HepG2 (cell line): Measurements from ENCODE around the gene TUBB. TPM values are rescaled to one million over a fixed set of nuclear protein-coding genes. Genes with fewer than 3 reads are reported as not detected.

Experiments
- MYC ChIP-seq: sonication (generic); formaldehyde crosslinking; IDR thresholded peaks from 2 replicates; pipeline ENCODE4 v1.9.0; 2021; ENCODE audit warnings: missing genetic modification reagents, borderline replicate concordance
- PHF5A ChIP-seq: IDR thresholded peaks from one replicate; pipeline ENCODE4 v1.6.1; 2018; ENCODE audit warnings: low read depth, missing genetic modification reagents; ENCODE audit not compliant: unreplicated experiment
- SALL1 ChIP-seq: sonication (generic); formaldehyde crosslinking; IDR thresholded peaks from 2 replicates; pipeline ENCODE4 v1.8.0; 2022; ENCODE audit warnings: mild to moderate bottlenecking, missing genetic modification reagents
- SNAI1 ChIP-seq: sonication (generic); formaldehyde crosslinking; IDR thresholded peaks from 2 replicates; pipeline ENCODE4 v1.5.0; 2020; ENCODE audit warnings: mild to moderate bottlenecking, missing genetic modification reagents, borderline replicate concordance
- TMF1 ChIP-seq: sonication (generic); formaldehyde crosslinking; IDR thresholded peaks from 2 replicates; pipeline ENCODE4 v1.8.1; 2022; ENCODE audit warnings: low read depth, missing genetic modification reagents
- ZBTB8A ChIP-seq: sonication (generic); formaldehyde crosslinking; IDR thresholded peaks from 2 replicates; pipeline ENCODE4 v1.4.0; 2020; ENCODE audit warnings: mild to moderate bottlenecking, low read depth, missing genetic modification reagents, borderline replicate concordance
- ZNF607 ChIP-seq: sonication (generic); formaldehyde crosslinking; IDR thresholded peaks from 2 replicates; pipeline ENCODE4 v1.5.1; 2020; ENCODE audit warnings: missing genetic modification reagents, mild to moderate bottlenecking, borderline replicate concordance
- ZNF652 ChIP-seq: IDR thresholded peaks from 2 replicates; pipeline ENCODE4 v1.6.1; 2016; ENCODE audit warnings: low read depth, borderline replicate concordance
- polyA plus RNA-seq, 8 experiments: library from polyadenylated mRNA; depleted of rRNA in 3 of 8; stranded (reverse) in 7 of 8; unstranded in 1 of 8; fragments of >200 nt; fragmentation: Illumina TruSeq in 4 of 8; extraction: Trizol in 4 of 8; gene quantifications; 2 replicates each; pipeline versions ENCODE4 v1.2.1 to v1.2.3, GENCODE V29; 2011 to 2016; ENCODE audit warnings: low read depth in 4 of 8, missing spikeins in 1 of 8, mixed read lengths in 1 of 8; ENCODE audit not compliant: insufficient read depth in 1 of 8
- total RNA-seq, 5 experiments: library from RNA; depleted of rRNA; stranded (reverse); fragments of >200 nt; fragmentation: Illumina TruSeq; extraction: Trizol; gene quantifications; 2 replicates each; pipeline ENCODE4 v1.2.3, GENCODE V29; 2016; ENCODE audit warnings: low read depth in 1 of 5
- TF ChIP-seq, protein P1 (sequence below): sonication (generic); formaldehyde crosslinking; IDR thresholded peaks from 2 replicates; pipeline ENCODE4 v1.9.0; 2021; ENCODE audit warnings: mild to moderate bottlenecking, missing genetic modification reagents
- TF ChIP-seq, protein P2 (sequence below): sonication (generic); formaldehyde crosslinking; conservative IDR thresholded peaks from 2 replicates; pipeline ENCODE4 v1.8.0; 2022; ENCODE audit warnings: low read depth, missing genetic modification reagents
- TF ChIP-seq, protein P3 (sequence below): sonication (generic); formaldehyde crosslinking; IDR thresholded peaks from 2 replicates; pipeline ENCODE4 v1.5.0; 2020; ENCODE audit warnings: mild to moderate bottlenecking, missing genetic modification reagents, borderline replicate concordance

TUBB gene
- total and polyA plus RNA-seq, 2 of the 13 experiments (the other 11 are each of a cell fraction or from before 2014, with no cell fraction given): 911 to 1,163 TPM

DNA sequence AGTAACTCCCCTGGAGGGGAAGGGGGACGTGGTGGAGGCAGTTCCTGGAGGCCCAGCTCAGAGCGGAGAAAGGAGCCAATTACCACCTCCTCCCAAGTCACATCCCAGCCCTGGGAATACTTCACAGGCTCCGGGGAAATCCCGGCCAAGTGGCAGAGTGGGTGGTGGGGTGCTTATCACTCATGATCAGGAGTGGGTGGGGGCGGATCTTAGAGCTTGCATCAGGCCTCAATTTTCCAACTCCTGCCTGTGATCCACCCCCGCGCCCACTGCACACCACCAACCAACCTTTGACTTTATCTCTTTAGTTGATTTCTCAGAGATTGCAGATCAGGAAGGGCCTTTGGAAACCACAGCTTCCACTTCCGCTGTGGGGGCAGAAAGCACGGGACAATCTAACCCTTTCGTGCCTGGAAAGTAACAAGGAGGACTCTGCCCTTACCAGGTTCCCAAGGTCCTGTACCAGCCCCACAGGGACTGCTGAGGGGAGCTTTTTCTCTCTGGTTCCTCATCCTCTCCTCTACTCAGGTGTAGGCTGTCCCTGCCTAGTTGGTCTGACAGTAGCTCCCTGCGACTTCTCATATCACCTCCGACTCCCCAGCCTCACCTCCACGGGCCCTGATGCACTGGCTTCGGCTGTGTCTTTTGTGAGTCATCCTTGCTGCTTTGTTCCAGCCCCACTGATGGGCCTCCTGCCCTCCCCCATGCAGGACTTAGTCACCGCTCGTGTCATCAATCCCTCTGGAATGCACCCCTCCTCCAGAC lies 49.1 kb downstream of the TUBB start (continued):
- TF ChIP-seq, protein P1, sequence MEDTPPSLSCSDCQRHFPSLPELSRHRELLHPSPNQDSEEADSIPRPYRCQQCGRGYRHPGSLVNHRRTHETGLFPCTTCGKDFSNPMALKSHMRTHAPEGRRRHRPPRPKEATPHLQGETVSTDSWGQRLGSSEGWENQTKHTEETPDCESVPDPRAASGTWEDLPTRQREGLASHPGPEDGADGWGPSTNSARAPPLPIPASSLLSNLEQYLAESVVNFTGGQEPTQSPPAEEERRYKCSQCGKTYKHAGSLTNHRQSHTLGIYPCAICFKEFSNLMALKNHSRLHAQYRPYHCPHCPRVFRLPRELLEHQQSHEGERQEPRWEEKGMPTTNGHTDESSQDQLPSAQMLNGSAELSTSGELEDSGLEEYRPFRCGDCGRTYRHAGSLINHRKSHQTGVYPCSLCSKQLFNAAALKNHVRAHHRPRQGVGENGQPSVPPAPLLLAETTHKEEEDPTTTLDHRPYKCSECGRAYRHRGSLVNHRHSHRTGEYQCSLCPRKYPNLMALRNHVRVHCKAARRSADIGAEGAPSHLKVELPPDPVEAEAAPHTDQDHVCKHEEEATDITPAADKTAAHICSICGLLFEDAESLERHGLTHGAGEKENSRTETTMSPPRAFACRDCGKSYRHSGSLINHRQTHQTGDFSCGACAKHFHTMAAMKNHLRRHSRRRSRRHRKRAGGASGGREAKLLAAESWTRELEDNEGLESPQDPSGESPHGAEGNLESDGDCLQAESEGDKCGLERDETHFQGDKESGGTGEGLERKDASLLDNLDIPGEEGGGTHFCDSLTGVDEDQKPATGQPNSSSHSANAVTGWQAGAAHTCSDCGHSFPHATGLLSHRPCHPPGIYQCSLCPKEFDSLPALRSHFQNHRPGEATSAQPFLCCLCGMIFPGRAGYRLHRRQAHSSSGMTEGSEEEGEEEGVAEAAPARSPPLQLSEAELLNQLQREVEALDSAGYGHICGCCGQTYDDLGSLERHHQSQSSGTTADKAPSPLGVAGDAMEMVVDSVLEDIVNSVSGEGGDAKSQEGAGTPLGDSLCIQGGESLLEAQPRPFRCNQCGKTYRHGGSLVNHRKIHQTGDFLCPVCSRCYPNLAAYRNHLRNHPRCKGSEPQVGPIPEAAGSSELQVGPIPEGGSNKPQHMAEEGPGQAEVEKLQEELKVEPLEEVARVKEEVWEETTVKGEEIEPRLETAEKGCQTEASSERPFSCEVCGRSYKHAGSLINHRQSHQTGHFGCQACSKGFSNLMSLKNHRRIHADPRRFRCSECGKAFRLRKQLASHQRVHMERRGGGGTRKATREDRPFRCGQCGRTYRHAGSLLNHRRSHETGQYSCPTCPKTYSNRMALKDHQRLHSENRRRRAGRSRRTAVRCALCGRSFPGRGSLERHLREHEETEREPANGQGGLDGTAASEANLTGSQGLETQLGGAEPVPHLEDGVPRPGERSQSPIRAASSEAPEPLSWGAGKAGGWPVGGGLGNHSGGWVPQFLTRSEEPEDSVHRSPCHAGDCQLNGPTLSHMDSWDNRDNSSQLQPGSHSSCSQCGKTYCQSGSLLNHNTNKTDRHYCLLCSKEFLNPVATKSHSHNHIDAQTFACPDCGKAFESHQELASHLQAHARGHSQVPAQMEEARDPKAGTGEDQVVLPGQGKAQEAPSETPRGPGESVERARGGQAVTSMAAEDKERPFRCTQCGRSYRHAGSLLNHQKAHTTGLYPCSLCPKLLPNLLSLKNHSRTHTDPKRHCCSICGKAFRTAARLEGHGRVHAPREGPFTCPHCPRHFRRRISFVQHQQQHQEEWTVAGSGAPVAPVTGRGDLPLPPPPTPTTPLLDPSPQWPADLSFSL (CRISPR knock-in tag): peak; percentile 79
- TF ChIP-seq SNAI1 (CRISPR knock-in tag): peak; percentile 65; the same call in 1 of the 2 replicates
- TF ChIP-seq ZNF607 (CRISPR knock-in tag): 0 out of 2 replicates have a peak, but pooled peaks have one; percentile 70
- TF ChIP-seq, protein P2, sequence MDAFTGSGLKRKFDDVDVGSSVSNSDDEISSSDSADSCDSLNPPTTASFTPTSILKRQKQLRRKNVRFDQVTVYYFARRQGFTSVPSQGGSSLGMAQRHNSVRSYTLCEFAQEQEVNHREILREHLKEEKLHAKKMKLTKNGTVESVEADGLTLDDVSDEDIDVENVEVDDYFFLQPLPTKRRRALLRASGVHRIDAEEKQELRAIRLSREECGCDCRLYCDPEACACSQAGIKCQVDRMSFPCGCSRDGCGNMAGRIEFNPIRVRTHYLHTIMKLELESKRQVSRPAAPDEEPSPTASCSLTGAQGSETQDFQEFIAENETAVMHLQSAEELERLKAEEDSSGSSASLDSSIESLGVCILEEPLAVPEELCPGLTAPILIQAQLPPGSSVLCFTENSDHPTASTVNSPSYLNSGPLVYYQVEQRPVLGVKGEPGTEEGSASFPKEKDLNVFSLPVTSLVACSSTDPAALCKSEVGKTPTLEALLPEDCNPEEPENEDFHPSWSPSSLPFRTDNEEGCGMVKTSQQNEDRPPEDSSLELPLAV (CRISPR knock-in tag): no peak
- TF ChIP-seq, protein P3, sequence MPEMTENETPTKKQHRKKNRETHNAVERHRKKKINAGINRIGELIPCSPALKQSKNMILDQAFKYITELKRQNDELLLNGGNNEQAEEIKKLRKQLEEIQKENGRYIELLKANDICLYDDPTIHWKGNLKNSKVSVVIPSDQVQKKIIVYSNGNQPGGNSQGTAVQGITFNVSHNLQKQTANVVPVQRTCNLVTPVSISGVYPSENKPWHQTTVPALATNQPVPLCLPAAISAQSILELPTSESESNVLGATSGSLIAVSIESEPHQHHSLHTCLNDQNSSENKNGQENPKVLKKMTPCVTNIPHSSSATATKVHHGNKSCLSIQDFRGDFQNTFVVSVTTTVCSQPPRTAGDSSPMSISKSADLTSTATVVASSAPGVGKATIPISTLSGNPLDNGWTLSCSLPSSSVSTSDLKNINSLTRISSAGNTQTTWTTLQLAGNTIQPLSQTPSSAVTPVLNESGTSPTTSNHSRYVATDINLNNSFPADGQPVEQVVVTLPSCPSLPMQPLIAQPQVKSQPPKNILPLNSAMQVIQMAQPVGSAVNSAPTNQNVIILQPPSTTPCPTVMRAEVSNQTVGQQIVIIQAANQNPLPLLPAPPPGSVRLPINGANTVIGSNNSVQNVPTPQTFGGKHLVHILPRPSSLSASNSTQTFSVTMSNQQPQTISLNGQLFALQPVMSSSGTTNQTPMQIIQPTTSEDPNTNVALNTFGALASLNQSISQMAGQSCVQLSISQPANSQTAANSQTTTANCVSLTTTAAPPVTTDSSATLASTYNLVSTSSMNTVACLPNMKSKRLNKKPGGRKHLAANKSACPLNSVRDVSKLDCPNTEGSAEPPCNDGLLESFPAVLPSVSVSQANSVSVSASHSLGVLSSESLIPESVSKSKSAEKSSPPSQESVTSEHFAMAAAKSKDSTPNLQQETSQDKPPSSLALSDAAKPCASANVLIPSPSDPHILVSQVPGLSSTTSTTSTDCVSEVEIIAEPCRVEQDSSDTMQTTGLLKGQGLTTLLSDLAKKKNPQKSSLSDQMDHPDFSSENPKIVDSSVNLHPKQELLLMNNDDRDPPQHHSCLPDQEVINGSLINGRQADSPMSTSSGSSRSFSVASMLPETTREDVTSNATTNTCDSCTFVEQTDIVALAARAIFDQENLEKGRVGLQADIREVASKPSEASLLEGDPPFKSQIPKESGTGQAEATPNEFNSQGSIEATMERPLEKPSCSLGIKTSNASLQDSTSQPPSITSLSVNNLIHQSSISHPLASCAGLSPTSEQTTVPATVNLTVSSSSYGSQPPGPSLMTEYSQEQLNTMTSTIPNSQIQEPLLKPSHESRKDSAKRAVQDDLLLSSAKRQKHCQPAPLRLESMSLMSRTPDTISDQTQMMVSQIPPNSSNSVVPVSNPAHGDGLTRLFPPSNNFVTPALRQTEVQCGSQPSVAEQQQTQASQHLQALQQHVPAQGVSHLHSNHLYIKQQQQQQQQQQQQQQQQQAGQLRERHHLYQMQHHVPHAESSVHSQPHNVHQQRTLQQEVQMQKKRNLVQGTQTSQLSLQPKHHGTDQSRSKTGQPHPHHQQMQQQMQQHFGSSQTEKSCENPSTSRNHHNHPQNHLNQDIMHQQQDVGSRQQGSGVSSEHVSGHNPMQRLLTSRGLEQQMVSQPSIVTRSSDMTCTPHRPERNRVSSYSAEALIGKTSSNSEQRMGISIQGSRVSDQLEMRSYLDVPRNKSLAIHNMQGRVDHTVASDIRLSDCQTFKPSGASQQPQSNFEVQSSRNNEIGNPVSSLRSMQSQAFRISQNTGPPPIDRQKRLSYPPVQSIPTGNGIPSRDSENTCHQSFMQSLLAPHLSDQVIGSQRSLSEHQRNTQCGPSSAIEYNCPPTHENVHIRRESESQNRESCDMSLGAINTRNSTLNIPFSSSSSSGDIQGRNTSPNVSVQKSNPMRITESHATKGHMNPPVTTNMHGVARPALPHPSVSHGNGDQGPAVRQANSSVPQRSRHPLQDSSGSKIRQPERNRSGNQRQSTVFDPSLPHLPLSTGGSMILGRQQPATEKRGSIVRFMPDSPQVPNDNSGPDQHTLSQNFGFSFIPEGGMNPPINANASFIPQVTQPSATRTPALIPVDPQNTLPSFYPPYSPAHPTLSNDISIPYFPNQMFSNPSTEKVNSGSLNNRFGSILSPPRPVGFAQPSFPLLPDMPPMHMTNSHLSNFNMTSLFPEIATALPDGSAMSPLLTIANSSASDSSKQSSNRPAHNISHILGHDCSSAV: no peak
- peak; percentile 66 for TF ChIP-seq PHF5A (CRISPR knock-in tag)
- TF ChIP-seq ZNF652 (CRISPR knock-in tag): peak; percentile 99
- no peak for TF ChIP-seq ZBTB8A (CRISPR knock-in tag)
- no peak for TF ChIP-seq TMF1 (CRISPR knock-in tag)
- TF ChIP-seq SALL1 (CRISPR knock-in tag): peak; percentile 93
- peak; percentile 74; the same call in 1 of the 2 replicates for TF ChIP-seq MYC
